NCI-H1417 (cell line): ENCODE data around the gene TXLNA.
A peak's percentile ranks its signal among the peaks of the same experiment; 100 is the strongest.
"Not testable (repeated sequence)": the region's sequence is repeated elsewhere in the genome, so short reads cannot be mapped to it uniquely, and the experiment has no call there.

Experiments
- DNase-seq, 3 experiments: peaks; one replicate each; lab custom pipeline; 2025; lab: John Stamatoyannopoulos, UW

The TXLNA gene

GRCh38 chr1:32179443-32180185 is at the start of gene TXLNA:
TSS of gene TXLNA (plus strand) at chr1:32179675. CDS start at chr1:32180346, 671 bp downstream.
- peak; percentile 89 to 96 (median 95) for DNase-seq

- not testable (repeated sequence) for DNase-seq
Measured at GRCh38 chr1:32133950-32134280, 45.6 kb upstream of the TXLNA start.

- DNase-seq, result no peak
Measured at GRCh38 chr1:32137111-32137510, 42.4 kb upstream of the TXLNA start.

- DNase-seq, result peak in 1 of 3 experiments; percentile 12
Measured at GRCh38 chr1:32138965-32139364, 40.5 kb upstream of the TXLNA start.

GRCh38 chr1:32142446-32143301 is 36.8 kb upstream of the TXLNA start:
- peak in 2 of 3 experiments; percentile 36 to 82 for DNase-seq

GRCh38 chr1:32143302-32143695 is 36.2 kb upstream of the TXLNA start:
- not testable (repeated sequence) for DNase-seq

GRCh38 chr1:32144033-32144432 is 35.4 kb upstream of the TXLNA start:
- DNase-seq, result no peak

- DNase-seq, result not testable (repeated sequence)
Measured at GRCh38 chr1:32147799-32148198, 31.7 kb upstream of the TXLNA start.

- no peak for DNase-seq
Measured at GRCh38 chr1:32150847-32151246, 28.6 kb upstream of the TXLNA start.

GRCh38 chr1:32151319-32151787 is 28.1 kb upstream of the TXLNA start:
- peak in 1 of 3 experiments; percentile 6 for DNase-seq

- no peak for DNase-seq
Measured at GRCh38 chr1:32159189-32159588, 20.3 kb upstream of the TXLNA start.

GRCh38 chr1:32163405-32163804 is 16.1 kb upstream of the TXLNA start:
- DNase-seq, result no peak

GRCh38 chr1:32165633-32166032 is 13.8 kb upstream of the TXLNA start:
- DNase-seq, result not testable (repeated sequence)

- DNase-seq, result no peak
Measured at GRCh38 chr1:32170991-32171390, 8.5 kb upstream of the TXLNA start.

GRCh38 chr1:32172621-32173245 is 6.7 kb upstream of the TXLNA start:
- no peak for DNase-seq

GRCh38 chr1:32178380-32179192 is 889 bp upstream of the TXLNA start:
- no peak for DNase-seq

GRCh38 chr1:32179193-32179442 is 357 bp upstream of the TXLNA start:
- DNase-seq, result no peak

GRCh38 chr1:32180186-32181060 is 948 bp downstream of the TXLNA start:
- peak in 2 of 3 experiments; percentile 52 to 67 for DNase-seq

GRCh38 chr1:32181065-32181464 is 1.6 kb downstream of the TXLNA start:
- DNase-seq, result no peak

- no peak for DNase-seq
Measured at GRCh38 chr1:32181563-32181962, 2.1 kb downstream of the TXLNA start.

GRCh38 chr1:32182060-32182459 is 2.6 kb downstream of the TXLNA start:
- no peak for DNase-seq
